Measurements from ENCODE around the gene TECPR2.
"Not testable (repeated sequence)": the region's sequence is repeated elsewhere in the genome, so short reads cannot be mapped to it uniquely, and the experiment has no call there.

The TECPR2 gene, protein sequence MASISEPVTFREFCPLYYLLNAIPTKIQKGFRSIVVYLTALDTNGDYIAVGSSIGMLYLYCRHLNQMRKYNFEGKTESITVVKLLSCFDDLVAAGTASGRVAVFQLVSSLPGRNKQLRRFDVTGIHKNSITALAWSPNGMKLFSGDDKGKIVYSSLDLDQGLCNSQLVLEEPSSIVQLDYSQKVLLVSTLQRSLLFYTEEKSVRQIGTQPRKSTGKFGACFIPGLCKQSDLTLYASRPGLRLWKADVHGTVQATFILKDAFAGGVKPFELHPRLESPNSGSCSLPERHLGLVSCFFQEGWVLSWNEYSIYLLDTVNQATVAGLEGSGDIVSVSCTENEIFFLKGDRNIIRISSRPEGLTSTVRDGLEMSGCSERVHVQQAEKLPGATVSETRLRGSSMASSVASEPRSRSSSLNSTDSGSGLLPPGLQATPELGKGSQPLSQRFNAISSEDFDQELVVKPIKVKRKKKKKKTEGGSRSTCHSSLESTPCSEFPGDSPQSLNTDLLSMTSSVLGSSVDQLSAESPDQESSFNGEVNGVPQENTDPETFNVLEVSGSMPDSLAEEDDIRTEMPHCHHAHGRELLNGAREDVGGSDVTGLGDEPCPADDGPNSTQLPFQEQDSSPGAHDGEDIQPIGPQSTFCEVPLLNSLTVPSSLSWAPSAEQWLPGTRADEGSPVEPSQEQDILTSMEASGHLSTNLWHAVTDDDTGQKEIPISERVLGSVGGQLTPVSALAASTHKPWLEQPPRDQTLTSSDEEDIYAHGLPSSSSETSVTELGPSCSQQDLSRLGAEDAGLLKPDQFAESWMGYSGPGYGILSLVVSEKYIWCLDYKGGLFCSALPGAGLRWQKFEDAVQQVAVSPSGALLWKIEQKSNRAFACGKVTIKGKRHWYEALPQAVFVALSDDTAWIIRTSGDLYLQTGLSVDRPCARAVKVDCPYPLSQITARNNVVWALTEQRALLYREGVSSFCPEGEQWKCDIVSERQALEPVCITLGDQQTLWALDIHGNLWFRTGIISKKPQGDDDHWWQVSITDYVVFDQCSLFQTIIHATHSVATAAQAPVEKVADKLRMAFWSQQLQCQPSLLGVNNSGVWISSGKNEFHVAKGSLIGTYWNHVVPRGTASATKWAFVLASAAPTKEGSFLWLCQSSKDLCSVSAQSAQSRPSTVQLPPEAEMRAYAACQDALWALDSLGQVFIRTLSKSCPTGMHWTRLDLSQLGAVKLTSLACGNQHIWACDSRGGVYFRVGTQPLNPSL (N-terminal part only)

DNA sequence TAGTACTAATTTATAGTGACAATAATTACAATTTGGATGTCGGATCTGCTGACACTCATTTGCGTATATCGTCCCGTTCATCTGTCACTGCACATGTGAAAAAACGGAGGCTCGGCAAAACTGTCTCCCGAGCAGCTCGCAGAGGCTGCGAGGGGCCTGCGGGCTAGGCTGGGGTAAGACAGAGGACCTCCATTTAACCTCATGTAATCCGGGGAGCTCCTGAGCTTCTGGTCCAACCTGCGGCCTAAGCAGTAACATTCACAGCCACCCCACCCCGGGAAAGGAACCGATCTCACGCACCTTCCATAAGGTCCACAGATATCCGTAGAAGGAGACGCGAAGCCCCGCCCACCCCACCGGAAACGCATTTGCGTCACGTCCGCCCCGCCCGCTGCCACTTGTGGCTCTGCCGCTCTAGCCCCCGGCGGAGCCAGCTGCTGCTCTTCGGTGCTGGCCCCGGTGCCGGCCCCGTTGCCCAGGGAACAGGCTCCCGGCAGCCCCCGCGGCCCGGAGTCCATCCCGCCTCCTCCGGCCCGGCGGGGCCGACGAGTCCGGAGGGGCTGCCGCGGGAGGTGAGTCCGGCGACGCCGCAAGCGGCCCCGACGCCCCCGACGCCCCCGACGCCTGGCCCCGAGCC, at the start of gene TECPR2, which contains the start of gene CINP:
Gene TECPR2, plus strand, starts transcription at position 397 of the 637 bp plus-strand sequence. CDS start 13,781 bp downstream, outside the sequence.
Gene CINP, minus strand, starts transcription at position 346 of the 637 bp plus-strand sequence. Its CDS starts 39 bp downstream, at position 307.
- peak; percentile 96 for DNase-seq (ENCODE audit: low spot score)

DNA sequence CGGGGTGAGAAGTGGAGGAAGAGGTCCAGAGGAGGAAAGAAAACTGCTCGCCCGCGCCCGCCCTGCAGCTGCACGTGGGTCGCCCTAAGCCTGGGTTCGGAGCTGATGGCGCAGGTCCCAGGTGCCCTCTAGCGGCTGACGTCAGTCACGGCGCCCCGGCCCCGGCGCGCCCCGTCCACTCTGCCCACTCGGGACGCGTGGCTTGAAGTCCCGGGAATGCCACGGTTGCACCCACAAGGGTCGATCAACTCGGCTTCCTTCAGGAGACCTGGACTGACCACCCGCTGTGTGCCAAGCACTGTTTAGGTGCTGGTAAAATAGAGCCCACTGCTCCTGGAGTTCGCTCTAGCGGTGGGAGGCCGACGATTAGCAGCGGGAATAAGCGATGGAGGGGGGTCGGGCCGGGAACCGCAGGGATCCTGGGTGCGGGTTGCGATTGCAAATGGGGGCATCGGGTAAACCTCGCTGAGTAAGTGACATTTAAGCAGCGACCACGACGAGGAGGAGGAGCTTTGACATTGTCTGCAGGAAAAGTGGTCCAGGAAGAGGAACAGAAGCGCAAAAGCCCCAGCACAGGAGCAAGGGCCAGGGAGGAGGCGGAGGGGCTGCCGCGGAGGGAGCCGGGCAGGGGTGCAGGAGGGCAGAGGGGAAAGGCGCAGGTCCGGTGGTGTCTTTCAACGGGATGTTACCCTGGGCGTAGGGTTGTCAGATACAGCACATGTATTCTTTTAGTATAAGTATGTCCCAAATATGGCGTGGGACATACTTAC, 48.3 kb upstream of the TECPR2 start:
- peak; percentile 82 for DNase-seq (ENCODE audit: low spot score)

DNA sequence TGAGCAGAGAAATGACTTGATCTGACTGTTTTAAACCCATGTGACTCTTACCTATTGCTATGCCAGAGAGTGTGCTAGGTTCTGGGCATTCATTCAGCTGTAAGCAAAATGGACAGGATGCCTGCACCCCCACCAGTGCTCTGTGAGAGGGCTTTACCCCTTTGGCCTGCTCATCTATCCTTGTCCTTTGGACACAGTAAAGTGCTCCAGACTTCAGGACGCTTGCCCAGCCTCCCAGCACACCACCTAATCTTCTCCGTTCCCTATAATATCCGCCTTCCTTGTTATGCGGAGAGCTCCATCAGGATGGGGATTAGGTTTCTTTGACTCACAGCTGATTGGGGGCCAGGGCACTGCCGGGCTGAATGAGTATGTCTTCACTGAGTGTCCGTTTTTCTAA, 47.6 kb upstream of the TECPR2 start:
- DNase-seq (ENCODE audit: low spot score): peak; percentile 36

DNA sequence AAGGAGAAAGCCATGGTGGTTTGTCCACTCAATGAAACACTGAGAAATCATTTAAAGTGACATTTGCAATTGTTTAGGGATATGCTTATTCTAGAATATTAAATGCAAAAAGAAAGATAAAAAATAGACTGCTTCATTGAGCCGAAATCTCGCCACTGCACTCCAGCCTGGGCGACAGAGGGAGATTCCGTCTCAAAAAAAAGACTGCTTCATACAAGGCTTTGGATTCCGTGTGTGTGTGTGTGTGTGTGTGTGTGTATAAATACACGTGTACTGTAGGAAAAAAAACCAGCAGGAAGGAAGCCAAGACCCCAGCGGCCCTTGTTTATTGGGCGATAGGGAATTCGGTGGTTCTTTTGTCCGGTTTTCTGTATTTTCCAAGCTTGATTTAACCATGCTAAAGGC, 46.4 kb upstream of the TECPR2 start:
- no peak for DNase-seq (ENCODE audit: low spot score)

DNA sequence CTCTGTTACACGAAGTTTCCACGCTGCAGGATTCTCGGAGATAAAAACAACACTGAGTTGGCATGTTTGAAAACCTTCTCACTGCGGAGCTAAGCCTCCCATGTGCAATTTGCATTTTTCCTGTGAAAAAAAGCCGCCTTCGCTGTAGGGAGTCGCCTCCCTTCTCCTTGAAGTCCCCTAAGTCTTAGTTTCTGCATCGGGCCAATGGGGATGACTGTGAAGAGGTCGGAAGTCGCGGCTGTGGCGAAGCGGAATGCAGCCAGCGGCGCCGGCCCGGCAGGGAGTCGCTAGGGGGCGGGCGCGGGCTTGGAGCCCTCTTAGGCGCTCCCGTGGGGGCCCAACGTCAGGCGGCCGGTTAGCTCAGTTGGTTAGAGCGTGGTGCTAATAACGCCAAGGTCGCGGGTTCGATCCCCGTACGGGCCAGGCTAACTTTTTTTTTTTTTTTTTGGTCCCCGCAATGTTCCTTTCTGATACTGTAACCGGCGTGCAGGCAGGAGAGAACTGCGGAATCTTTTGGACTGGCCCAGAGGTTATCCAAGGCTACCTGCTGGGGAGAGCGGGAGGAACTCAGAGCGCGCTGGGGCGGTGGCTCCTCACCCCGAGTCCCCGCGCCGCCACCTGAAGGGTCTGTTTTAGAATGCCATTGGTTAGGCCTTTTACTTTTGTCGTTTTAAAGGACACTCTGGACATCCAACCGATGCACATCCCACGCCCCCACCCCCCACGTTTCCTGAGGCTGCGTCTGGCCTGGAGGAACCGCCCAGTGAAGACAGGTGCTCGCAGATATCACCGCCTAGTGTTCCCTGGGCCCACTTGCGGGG, 45.8 kb upstream of the TECPR2 start:
- peak; percentile 94 for DNase-seq (ENCODE audit: low spot score)

DNA sequence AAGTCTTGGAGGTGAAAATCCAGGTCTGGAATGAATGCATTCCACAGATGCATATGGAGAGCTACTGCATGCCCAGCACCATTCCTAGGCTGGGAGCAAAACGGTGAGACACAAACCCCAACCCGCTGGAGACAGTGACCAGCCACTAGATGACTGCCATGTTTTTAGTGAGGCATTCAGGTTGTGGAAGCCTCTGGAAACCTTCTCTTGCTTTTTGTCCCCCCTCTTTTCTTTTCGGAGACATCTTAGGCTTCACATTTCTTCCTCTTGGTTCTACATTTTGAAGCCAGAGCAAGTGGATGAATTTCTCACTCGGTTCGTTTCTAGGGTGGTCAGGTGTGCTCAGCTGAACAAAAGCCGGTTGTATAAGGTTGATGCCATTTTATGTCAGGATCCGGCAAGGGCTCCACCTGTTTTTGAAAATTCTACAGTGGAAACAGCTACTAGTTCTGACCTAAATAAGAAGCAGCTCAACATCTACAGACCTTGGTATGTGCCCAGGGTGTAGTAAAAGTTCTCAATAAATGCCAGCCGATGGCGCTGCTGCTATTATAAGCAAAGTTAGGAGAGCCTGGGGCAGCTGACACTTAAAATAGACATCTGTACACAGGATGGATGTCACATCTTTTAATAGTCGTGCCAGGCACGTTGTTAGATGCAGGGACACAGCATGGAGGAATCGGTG, 45.0 kb upstream of the TECPR2 start:
- peak; percentile 81 for DNase-seq (ENCODE audit: low spot score)

DNA sequence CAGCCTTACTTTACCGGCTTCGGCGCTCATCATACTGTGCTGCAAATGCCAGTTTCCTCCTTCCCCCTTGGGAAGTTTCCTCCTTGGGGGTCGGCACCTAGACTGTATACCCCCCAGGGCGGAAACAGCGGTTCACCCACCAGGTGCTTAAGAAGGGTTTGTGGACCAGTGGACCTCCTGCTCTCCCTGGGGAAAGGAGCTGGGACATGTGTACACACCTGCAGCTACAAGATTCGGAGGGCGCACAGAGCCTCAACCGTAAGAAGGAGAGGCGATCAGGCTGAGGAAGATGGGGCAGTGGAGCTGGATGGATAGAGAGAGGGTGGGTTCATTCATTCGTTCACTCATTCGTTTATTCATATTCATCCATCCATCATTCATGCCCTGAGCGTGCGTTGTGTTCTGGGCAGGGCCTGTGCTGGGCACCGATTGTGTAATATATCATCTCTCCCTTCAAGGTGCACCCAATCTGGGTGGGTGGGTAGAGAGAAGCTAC, 43.9 kb upstream of the TECPR2 start:
- DNase-seq (ENCODE audit: low spot score): no peak

DNA sequence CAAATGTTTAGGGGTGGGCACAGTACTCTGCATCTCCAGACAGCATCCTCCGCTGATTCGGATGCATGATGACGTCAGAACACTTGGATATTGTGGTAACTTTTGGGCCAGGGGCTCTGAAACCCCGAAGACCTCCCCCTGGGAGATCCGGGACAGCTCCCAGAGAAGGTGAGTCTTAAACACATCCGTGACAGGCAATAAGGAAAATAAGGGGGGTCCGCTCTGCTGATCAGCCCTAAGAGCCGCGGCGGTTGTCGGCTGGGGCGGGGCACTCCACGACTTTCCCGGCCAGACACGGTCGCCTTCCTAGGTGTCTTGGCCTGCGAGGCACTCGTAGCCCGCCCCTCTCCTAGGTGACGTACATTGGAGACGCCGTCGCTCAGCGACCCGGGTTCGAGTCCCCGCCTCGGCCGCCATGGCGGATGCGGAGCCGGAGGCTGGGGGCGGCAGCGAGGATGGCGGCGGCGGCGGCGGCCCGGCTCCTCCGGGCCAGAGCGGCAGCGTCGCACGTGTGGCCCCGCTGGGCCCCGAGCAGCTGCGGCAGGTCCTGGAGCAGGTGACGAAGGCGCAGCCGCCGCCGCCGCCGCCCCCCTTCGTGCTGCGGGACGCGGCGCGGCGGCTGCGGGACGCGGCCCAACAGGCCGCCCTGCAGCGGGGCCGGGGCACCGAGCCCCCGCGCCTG, 43.2 kb upstream of the TECPR2 start, which contains the start of gene ZNF839:
Gene ZNF839, plus strand, starts transcription at position 396 of the 682 bp plus-strand sequence. Its CDS starts 20 bp downstream, at position 416.
- DNase-seq (ENCODE audit: low spot score): peak; percentile 89

DNA sequence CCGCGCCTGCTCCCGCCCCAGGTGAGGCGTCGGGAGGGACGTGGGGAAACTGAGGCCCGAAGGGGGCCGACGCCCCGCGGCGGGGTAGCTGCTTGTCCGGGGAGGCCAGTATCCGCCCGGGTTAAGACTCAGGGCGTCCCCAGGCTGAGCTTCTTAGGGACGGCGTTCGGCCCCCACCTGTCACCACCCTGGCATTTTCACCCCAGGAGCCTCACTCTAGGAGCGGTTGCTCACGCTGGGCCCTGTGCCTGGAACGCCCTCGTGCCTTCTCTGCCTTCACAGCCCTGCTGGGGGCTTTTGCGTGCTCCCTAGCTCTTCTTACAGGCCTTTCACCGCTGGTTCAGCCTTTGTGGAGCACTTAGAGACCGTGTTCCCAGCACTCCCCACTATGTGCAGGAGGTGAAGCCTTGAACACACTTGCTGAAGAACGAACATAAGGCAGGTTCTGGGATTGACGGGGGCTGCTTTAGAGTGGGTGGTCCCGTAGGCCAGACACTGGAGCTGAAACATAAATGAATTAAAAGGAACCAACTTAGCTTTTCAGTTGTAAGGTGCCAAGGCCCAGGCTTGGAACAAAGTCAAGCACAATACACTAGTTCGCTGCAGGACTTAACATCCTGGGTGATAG, 42.6 kb upstream of the TECPR2 start:
- DNase-seq (ENCODE audit: low spot score): peak; percentile 41

DNA sequence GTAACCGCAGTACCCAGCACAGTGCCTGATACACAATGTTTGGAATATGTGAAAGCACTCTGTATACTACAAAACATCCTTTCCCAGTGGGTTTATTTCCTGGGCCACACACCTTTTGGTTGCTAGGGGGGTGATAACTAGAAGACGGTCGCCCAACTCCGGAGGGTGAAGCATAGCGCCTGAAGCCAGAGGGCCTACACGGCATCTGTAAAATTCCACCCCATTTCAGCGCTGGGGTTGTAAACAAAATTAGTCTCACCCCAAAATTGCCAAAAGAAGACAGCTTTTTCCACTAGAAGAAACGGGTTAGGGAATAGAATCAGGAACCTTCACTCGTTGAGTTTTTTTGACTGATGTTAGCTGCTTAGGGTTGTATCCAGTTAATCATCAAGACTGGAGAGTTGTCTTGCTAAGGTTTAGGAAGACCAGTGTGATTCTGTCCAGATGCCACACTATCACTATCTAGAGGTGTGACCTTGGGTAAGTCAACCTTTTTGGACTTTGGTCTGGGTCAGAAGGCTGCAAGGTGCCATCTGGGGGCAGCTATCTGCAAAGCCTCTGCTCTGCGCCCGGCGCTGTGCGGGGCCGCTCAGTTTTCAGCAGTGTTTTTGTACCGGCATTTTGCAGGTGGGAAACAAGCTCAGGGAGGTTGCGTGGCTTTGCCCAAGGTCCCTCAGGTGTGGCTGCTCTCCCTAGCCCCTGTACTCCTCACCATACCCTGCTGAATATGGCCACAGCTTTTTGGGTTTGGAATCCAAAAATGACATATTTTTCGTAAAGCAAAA, 41.9 kb upstream of the TECPR2 start:
- DNase-seq (ENCODE audit: low spot score): no peak

DNA sequence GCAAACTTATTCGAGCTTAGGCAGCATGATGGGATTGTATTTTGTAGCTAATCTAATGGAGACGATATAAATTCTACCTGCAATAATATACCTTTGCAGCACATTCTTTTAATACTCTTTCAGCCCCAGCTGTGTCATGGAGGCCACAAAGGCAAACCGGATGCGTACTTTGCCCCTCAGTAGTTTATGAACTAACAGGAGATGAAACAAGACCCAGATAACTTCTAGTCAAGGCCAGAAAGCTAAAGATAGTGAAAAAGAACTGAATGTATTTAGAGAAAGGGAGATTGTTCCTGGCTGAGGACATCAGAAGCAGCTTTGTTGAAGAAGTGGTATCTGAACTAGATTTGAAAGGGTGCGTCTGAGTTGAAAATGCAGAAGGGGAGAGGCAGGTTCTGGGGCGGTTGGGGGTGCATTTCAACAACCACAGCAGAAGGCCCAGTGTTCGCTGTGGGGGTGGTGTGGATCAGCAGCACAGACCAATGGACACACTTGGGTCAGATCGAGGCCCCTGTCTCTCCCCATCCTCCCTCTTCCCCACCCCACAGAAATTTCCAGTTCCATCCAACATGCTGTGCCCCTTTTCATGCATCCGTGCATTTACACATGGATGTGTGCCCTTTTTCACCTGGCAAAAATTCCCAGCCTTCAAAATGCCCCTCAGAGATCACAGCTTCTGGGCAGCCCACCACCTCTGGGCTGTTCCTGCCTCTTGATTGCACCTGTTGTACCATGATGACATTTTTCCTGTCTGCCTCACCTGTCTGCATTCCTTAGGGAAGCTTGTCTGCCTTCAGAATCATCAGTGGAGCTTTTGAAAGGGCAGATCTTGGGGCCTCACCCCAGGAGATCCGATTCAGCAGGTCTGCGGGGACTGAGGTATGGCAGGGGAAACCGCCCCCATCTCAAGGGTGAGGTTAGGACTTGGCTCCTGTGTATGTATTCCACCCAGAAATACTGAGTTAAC, 41.0 kb upstream of the TECPR2 start:
- no peak for DNase-seq (ENCODE audit: low spot score)

DNA sequence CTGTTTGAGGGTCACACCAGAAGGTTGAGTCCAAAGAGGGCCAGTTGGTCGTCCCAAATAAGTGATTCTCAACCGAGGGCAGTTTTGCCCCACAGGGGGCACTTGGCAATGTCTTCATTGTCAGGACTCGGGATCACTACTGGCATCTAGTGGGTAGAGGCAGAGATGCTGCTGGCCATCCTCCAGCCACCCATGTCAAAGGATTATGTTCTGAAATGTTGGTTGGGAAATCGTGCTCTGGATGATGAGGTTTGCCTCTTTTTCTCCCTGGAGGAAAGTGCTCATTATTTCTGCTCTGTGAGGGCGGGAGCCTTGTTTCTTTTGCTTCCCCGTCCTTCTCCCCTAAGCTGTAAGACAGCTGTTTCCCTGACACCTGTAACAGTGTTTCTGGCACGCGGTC, 39.6 kb upstream of the TECPR2 start:
- peak; percentile 76 for DNase-seq (ENCODE audit: low spot score)

DNA sequence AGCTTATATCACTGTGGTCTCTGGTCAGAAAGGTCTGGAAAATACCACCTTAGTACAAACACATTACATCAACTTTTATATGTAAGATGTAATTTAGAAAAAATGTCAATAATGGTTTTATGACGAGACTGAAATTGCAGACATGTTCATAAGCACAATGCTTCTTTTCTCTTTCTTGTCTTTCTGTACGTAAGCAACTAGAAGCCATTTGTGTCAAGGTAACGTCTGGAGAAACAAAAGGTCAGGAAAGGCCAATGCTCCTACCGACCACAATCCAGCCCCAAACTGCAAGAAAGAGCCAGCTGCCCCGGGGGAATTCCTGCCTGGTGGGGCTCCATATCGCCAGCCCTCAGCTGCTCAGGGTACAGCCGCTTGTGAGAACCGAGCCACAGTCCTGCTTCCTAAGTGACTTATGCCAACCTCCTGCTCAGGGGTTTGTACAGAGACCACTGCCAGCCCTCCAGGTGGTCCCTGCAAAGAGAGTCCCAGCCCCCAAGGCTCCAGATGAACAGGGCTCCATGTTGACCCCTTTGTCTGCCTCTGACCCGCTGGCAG, 36.9 kb upstream of the TECPR2 start:
- DNase-seq (ENCODE audit: low spot score): no peak

DNA sequence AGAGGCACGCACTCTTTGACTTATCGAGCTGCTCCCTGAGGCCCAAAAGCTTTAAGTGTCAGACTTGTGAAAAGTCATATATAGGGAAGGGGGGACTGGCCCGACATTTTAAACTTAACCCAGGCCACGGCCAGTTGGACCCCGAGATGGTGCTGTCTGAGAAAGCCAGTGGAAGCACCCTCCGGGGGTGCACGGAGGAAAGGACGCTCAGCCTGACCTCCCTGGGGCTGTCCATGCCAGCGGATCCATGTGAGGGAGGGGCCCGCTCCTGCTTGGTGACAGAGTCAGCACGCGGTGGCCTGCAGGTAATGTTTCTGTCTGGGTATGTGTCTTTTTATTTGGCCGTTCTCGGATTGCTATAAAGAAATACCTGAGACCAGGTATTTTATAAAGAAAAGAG, 36.2 kb upstream of the TECPR2 start:
- no peak for DNase-seq (ENCODE audit: low spot score)

DNA sequence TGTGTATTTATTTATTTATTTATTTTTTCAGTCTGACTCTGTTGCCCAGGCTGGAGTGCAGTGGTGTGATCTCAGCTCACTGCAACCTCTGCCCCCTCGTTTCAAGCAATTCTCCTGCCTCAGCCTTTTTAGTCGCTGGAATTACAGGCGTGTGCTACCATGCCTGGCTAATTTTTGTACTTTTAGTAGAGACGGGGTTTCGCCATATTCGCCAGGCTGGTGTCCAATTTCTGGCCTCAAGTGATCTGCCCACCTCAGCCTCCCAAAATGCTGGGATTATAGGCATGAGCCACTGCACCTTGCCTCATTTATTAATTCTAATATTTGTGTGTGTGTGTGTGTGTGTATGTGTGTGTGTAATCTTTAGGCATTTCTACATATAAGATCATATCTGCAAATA, 33.4 kb upstream of the TECPR2 start:
- not testable (repeated sequence) for DNase-seq (ENCODE audit: low spot score)

All from cerebellar cortex (tissue), 1 donor.